Lung microvascular endothelial cell (primary cell): ENCODE measurements around the gene SLC2A5. TPM values are rescaled to one million over a fixed set of nuclear protein-coding genes. Genes with fewer than 3 reads are reported as not detected.

Experiments
- total RNA-seq: library from RNA; depleted of rRNA; stranded (reverse); fragments of >200 nt; gene quantifications from 2 replicates; pipeline ENCODE4 v1.2.1, GENCODE V29; 2014

SLC2A5 gene
- total RNA-seq, 1 donor from 2014 or later = 0.20 TPM

Other genes with a start within 250 kb of the SLC2A5 start
- 929 and 1,079 TPM in 2 replicates for gene ENO1, start 190.9 kb downstream of the SLC2A5 start, total RNA-seq
- not detected in 2 replicates for gene CA6, start 123.8 kb downstream of the SLC2A5 start, total RNA-seq
- under 0.01 TPM in 1 of 2 replicates, not detected in the other for gene SLC2A7, start 43.2 kb downstream of the SLC2A5 start, total RNA-seq
- gene GPR157, start 59.5 kb upstream of the SLC2A5 start, total RNA-seq = 2.6 and 5.8 TPM in 2 replicates
- 12.3 and 18.3 TPM in 2 replicates for gene H6PD, start 165.1 kb upstream of the SLC2A5 start, total RNA-seq
- gene SPSB1, start 223.3 kb upstream of the SLC2A5 start, total RNA-seq = 20.0 and 21.6 TPM in 2 replicates